Uterus (tissue), 4 donors: ENCODE data around the gene SUSD1. TPM values are rescaled to one million over a fixed set of nuclear protein-coding genes. Genes with fewer than 3 reads are reported as not detected.

Source experiments
- DNase-seq, 2 donors: peaks; one replicate each; pipeline ENCODE4 v3.0.0-alpha.2; 2019 to 2020
- H3K27ac ChIP-seq, 2 donors: fragments of 200-600 bp; sonication (generic); 1 replicate in 1 of 2; 2 replicates in 1 of 2; pipeline ENCODE4 v1.5.1; 2016 to 2018
- H3K27me3 ChIP-seq, 2 donors: fragments of 200-600 bp; sonication (generic); one replicate each; pipeline ENCODE4 v1.5.1; 2018 to 2019; ENCODE audit warnings: control low read depth in 1 of 2
- H3K36me3 ChIP-seq, 2 donors: fragments of 200-600 bp; sonication (generic); one replicate each; pipeline ENCODE4 v1.5.1; 2019; ENCODE audit warnings: control low read depth in 1 of 2
- H3K4me1 ChIP-seq, 2 donors: fragments of 200-600 bp; sonication (generic); one replicate each; pipeline ENCODE4 v1.5.1; 2018 to 2019; ENCODE audit warnings: control low read depth in 1 of 2
- H3K4me3 ChIP-seq, 2 donors: fragments of 200-600 bp; sonication (generic); 1 replicate in 1 of 2; 2 replicates in 1 of 2; pipeline ENCODE4 v1.5.1; 2018 to 2019; ENCODE audit warnings: mild to moderate bottlenecking in 1 of 2
- H3K9me3 ChIP-seq, 2 donors: fragments of 200-600 bp; sonication (generic); one replicate each; pipeline ENCODE4 v1.5.1; 2019; ENCODE audit warnings: control low read depth in 1 of 2
- CTCF ChIP-seq, 4 experiments: fragments of 200-600 bp in 2 of 4; fragments of 450-650 bp in 2 of 4; sonication (generic) in 2 of 4; IDR thresholded peaks; one replicate each; pipeline ENCODE4 v1.5.1; 2016 to 2019; ENCODE audit warnings: antibody characterized with exemption in 4 of 4, mild to moderate bottlenecking in 2 of 4, moderate library complexity in 1 of 4
- POLR2A ChIP-seq, 2 donors: fragments of 450-650 bp; IDR thresholded peaks; one replicate each; pipeline ENCODE4 v1.6.1; 2016; ENCODE audit warnings: antibody characterized with exemption in 2 of 2, mild to moderate bottlenecking in 1 of 2, moderate library complexity in 1 of 2
- intact Hi-C: fragments of 100-400 bp; cut with DNase I; formaldehyde crosslinking; loops from one replicate; pipeline ENCODE4 v1.15.1; 2023; ENCODE audit warnings: low total_unique reads
- total RNA-seq, 4 donors: library from RNA; depleted of rRNA in 3 of 4; stranded (reverse); fragments of >200 nt in 3 of 4; gene quantifications; one replicate each; pipeline versions ENCODE4 v1.1.0 to v1.2.4, GENCODE V29; 2014 to 2023
- donor health status: DM: yes; HTN: yes; CAD: no.

Gene SUSD1
- total RNA-seq, 4 donors from 2014 or later: 2.9 to 22.5 (median 10.0) TPM

- intact Hi-C loops: no loop called here
- no peaks in the 10 kb centered on the region for H3K4me1 ChIP-seq
- no peak overlapping the region for H3K27ac ChIP-seq
- no peak overlapping the region for H3K4me3 ChIP-seq
- H3K27me3 ChIP-seq: no peaks in the 10 kb centered on the region
- TF ChIP-seq CTCF (IDR thresholded peaks at IDR 0.05): no peak
- no peak for TF ChIP-seq POLR2A (IDR thresholded peaks at IDR 0.05)
- DNase-seq: no peak
- H3K36me3 ChIP-seq: no peaks in the 10 kb centered on the region
- H3K9me3 ChIP-seq: no peaks in the 10 kb centered on the region
Measured at GRCh38 chr9:112120030-112120341, 55.1 kb downstream of the SUSD1 start.

GRCh38 chr9:112119225-112120029 is 55.7 kb downstream of the SUSD1 start:
- intact Hi-C loops: no loop called here
- Histone ChIP-seq H3K36me3 (no peaks in the 10 kb centered on the region), H3K9me3 (no peaks in the 10 kb centered on the region), H3K4me1 (no peaks in the 10 kb centered on the region), H3K27me3 (no peaks in the 10 kb centered on the region), H3K27ac (no peak overlapping the region), H3K4me3 (no peak overlapping the region)
- DNase-seq: no peak
- TF ChIP-seq POLR2A (IDR thresholded peaks at IDR 0.05) (no peak), CTCF (IDR thresholded peaks at IDR 0.05) (no peak)

GRCh38 chr9:112118009-112118408 is 57.1 kb downstream of the SUSD1 start:
- no peaks in the 10 kb centered on the region for H3K27me3 ChIP-seq
- H3K36me3 ChIP-seq: no peaks in the 10 kb centered on the region
- no peak for DNase-seq
- H3K9me3 ChIP-seq: no peaks in the 10 kb centered on the region
- no peak overlapping the region for H3K27ac ChIP-seq
- no peaks in the 10 kb centered on the region for H3K4me1 ChIP-seq
- no peak overlapping the region for H3K4me3 ChIP-seq
- intact Hi-C loops: no loop called here
- TF ChIP-seq CTCF (IDR thresholded peaks at IDR 0.05) (no peak), POLR2A (IDR thresholded peaks at IDR 0.05) (no peak)

GRCh38 chr9:112115970-112116753 is 58.9 kb downstream of the SUSD1 start:
- TF ChIP-seq POLR2A (IDR thresholded peaks at IDR 0.05) (no peak), CTCF (IDR thresholded peaks at IDR 0.05) (no peak)
- H3K36me3 ChIP-seq: no peaks in the 10 kb centered on the region
- no peak overlapping the region for H3K27ac ChIP-seq
- no peak overlapping the region for H3K4me3 ChIP-seq
- H3K27me3 ChIP-seq: no peaks in the 10 kb centered on the region
- intact Hi-C loops: no loop called here
- no peaks in the 10 kb centered on the region for H3K4me1 ChIP-seq
- no peaks in the 10 kb centered on the region for H3K9me3 ChIP-seq
- DNase-seq: no peak

GRCh38 chr9:112115109-112115508 is 60.0 kb downstream of the SUSD1 start:
- intact Hi-C loops: no loop called here
- DNase-seq: no peak

More at GRCh38 chr9:112115109-112115508, 60.0 kb downstream of the SUSD1 start:
- Histone ChIP-seq H3K4me3 (no peak overlapping the region), H3K36me3 (no peaks in the 10 kb centered on the region), H3K4me1 (no peaks in the 10 kb centered on the region), H3K9me3 (no peaks in the 10 kb centered on the region), H3K27me3 (no peaks in the 10 kb centered on the region), H3K27ac (no peak overlapping the region)
- TF ChIP-seq CTCF (IDR thresholded peaks at IDR 0.05) (no peak), POLR2A (IDR thresholded peaks at IDR 0.05) (no peak)
